NCI-H146 treated with DMSO at 0.1 percent for 48 hours (cell line): Measurements from ENCODE around the gene PRRG2.

Experiments
- DNase-seq: peaks from one replicate; lab custom pipeline; 2025; ENCODE audit not compliant: unreplicated experiment; lab: John Stamatoyannopoulos, UW

PRRG2 gene

DNA sequence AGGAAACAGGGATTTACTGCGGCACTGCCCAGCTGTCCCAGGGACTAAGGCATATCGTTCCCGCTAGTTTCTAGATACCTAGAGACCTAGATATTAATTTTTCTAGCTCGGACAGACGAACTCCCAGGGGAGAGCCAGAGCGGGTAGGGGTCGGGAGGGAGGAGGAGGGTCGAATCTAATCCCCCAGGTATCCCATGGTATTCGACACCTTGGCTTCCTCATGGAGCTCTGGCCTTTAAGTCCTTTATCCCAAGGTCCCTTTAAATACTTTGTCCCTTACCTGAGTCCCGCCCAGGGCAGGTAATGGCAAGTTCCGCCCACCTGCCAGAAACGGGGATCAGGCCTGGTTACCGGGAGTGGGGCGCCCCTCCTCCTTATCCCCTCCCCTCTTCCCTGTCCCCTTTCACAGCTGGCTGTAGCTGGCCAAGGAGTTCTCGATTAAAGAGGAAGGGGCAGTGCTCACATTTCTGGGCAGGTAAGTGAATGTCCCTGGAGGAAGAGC lies at the start of gene PRRG2:
PRRG2 (plus strand) TSS at position 310 of the 502 bp plus-strand sequence. CDS start 1,904 bp downstream, outside the sequence.
- DNase-seq, result no peak

DNA sequence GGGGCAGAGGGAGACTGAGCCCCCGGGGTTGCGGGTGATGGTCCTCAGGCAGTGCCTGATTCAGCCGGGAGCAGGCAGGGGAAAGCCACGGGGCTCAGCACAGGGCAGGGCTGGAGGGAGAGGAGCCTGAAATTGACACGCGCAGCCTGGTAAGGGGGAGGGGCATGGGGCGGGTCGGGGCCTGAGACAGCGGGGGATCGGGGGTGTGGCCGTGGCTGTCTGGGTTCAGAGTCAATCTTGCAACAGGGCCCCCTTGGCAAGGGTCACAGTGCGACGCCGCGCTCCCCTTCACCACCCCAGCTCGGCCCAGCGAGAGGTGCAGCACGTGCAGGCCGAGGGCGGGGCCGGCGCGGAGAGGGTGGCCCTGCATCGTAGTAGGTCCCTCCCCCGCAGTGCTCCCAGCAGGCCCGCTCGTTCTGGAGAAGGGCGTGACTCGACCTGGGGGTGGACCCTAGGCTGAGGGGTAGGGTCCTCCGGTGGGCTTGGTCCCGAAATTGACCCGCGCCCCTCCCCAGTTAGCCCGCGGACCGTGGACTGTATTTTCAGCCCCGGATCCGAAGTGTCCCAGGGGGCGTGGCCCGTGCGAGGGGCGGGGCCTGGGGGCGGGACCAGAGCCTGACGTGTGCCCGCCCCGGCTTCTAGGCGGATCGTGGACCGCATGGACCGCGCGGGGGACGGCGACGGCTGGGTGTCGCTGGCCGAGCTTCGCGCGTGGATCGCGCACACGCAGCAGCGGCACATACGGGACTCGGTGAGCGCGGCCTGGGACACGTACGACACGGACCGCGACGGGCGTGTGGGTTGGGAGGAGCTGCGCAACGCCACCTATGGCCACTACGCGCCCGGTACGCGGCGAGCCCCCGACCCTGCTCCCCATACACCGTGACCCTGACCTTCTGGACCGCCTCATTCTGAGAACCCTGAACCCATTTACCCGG lies 47.3 kb upstream of the PRRG2 start:
- DNase-seq, result peak; percentile 58

DNA sequence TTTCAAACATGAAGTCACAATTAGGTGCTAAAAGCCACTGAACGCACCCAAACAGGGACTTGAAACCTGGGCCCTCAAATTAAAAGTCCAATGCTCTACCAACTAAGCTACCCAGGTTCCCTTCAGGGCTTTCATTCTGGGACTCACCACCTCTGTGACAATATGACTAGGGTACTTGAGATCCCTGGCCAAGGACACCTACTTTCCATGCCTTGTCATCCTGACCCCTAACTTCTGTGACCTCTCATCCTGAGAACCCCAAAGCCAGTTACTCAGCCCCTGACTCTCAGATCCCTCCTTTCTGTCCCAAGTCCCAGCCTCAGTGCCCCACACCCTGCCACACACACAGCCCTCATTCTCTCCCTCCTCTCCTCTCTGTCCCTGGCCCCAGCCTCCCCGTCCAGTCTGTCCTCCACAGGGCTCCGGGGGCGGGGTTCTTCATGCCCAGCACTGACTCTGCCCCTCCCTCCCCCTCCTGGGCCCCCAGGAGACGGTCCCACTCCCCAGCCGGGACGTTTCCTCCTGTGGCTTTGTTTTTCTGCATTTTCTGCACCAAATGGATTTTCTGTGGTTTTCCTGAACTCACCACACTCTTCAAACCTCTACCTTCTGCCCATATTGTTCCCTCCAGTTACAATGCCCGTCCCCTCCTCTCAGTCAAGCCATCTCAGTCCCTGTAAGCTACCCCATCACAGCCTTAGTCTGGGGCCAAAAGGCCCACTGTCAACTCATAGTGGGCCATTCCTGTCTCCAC lies 46.3 kb upstream of the PRRG2 start:
- DNase-seq, result no peak

DNA sequence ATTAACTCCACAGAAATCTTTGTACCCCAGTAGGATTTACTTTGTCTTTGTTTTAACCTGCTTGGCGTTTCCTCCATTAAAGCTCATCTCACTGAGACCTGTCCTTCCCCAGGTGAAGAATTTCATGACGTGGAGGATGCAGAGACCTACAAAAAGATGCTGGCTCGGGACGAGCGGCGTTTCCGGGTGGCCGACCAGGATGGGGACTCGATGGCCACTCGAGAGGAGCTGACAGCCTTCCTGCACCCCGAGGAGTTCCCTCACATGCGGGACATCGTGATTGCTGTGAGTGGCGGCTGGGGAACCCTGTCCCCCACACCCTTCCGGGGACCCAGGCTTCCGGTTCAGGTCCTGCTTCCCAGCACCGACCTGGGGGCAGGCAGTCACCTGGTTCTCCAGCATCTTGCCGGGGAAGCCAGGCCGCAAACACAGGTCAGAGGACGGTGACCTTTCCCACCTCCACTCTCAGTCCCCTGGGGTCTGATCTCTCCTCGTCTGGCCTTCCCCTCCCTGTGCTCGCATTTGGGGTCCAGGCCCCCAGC lies 44.1 kb upstream of the PRRG2 start:
- no peak for DNase-seq

DNA sequence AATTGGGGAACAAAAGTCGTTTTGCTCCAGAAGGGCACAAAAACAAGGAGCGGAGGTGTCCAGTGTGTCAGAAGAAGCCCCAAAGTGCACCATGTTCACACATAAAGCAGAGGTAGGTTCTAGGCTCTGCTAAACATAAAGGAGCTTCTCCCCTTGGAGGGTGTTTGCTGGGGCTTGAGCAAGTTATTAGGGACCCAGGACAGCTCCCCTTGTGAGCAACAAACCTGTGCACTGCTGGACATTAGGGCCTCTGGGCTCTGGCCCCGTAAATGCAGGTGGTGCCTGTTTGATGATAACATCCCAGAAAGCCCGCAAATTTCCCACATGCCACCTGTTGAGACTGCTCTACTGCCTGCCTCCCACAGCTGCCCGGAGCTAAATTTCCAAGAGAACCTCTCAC lies 42.5 kb upstream of the PRRG2 start:
- no peak for DNase-seq

DNA sequence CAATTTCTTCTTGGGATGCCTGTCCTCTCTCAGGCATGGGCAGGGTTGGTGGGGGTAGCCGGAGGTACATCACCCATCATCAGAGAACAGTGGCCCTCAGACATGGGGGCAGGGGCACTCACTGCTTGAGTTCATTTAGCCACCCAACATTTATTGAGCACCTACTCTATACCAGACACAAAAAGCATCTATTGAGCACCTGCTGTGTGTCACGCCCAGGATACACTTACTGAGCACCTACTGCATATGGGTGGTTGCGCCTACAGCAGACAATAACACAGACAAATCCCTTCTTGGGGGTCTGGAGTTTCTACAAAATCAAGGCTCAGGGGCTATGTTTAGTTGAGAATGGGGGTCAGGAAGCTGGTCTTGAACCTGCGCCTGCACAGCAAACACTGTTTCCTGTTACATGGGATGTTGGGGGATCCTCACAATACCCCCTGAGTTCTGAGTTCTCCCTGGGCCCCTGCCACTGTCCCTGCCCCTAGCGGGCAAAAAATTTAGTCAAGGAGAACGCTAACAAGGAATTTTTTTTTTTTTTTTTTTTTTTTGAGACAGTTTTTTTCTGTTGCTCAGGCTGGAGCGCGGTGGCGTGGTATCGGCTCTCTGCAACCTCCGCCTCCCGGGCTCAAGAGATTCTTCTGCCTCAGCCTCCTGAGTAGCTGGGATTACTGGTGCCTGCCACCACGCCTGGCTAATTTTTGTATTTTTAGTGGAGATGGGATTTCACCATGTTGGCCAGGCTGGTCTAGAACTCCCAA lies 41.7 kb upstream of the PRRG2 start:
- no peak for DNase-seq

DNA sequence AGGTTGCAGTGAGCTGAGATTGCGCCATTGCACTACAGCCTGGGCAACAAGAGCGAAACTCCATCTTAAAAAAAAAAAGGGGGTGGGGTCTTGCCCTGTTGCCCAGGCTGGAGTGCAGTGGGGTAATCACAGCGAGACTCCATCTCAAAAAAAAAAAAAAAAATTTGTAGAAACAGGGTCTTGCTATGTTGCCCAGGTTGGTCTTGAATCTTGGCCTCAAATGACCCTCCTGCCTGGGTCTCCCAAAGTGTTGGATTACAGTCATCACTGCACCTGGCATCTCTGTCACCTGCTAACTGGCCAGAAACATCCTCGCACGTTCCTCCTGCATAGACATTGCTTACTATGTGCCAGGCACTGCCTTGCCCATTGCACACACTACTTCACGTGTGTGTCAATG lies 39.2 kb upstream of the PRRG2 start:
- DNase-seq, result no peak

DNA sequence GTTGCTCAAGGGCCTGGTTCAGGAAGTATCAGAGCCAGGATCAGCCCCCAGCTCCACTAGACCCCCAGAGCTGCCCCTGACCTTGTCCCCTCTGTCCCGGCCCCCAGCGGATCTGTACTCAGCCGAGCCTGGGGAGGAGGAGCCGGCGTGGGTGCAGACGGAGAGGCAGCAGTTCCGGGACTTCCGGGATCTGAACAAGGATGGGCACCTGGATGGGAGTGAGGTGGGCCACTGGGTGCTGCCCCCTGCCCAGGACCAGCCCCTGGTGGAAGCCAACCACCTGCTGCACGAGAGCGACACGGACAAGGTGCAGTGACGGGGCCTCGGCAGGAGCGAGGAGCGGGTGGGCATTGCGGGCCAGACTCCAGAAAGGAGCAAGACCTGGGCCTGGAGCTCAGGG lies 38.7 kb upstream of the PRRG2 start:
- DNase-seq, result no peak

DNA sequence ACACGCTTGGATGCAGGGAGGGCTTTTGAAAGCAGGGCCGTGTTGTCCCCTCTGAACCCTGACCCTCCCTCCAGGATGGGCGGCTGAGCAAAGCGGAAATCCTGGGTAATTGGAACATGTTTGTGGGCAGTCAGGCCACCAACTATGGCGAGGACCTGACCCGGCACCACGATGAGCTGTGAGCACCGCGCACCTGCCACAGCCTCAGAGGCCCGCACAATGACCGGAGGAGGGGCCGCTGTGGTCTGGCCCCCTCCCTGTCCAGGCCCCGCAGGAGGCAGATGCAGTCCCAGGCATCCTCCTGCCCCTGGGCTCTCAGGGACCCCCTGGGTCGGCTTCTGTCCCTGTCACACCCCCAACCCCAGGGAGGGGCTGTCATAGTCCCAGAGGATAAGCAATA lies 38.1 kb upstream of the PRRG2 start:
- no peak for DNase-seq

DNA sequence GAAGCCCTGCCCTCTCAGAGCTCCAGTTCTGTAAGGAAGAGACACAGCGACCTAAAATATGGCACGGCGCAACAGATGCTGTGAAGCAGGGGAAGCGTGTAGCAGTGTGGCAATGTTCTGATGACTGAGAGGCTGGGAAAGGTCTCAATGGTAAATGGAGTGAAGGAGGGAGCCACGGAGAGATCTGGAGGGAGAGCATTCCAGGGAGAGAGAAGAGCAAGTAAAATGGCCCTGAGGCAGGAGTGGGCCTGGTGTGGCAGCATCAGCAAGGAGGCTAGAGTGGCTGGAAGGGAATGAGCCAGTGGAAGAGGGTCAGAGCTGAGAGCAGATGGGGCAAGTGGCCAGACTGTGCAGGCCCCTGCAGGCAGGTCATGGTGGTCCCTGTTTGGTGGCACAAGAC lies 37.0 kb upstream of the PRRG2 start:
- DNase-seq, result no peak

DNA sequence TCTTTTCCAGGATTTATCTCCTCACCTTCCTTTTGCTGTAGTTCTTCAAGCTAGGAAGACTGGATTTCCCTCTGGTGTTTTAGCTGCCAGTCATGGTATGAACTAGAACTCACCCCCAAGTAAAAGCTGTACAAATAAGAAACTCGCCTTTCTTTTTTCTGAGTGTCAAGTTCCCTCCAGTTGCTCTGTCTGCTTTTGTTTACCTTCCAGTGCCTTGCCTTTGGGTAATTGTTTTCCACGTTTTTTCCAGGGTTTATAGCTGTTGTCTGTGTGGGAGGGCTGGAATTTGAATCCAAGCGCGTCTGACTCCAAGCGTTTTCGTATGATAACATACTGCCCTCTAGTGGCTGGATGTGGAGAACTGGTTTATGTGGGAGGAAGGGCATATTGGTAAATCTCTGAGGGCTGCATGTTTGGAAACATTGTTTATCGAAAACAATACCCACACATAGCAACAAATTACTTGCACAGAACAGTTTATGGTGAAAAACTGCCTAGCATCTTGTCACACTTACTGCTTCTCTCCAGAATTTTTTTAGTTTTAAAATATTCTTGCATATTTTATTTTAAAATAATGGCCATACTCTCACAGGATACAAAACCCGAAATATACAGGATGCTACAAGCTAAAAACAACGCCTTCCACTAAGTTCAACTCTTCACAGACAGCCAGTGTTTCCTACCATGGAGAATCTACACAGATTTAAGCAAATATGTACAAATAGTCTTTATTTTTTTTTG lies 34.1 kb upstream of the PRRG2 start:
- DNase-seq, result peak; percentile 91

DNA sequence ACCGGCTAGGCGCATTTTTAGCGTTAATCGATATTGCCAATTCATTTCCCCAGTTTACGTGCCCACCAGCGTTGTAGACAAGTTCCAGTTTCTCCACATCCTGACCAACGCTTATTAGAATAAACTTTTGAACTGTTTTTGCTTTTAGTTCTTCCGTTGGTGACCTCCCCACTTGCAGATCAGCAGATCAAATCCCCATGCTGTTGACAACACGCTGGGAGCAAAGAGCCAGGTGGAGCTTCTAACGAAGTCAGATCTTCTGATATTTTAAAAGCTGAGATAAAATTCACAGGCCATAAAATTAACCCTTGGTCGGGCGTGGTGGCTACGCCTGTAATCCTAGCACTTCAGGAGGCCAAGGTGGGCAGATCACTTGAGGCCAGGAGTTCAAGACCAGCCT lies 32.1 kb upstream of the PRRG2 start:
- DNase-seq, result no peak

DNA sequence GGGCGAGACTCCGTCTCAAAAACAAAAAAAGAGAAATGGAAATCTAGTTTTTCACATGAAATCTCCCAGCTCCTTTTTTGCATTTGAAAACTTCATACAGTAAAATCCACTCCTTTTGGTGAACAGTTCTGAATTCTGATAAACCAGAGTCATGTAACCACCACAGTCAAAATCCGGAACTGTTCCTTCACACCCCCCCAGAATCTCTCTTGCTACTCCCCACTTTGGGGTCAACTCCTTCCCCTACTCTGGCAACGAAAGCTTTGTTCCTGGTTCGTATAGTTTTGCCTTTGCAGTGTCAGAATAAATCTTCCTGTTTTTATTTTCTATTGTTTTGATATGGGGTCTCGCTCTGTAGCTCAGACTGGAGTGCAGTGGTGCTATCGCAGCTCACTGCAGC lies 29.6 kb upstream of the PRRG2 start:
- no peak for DNase-seq

DNA sequence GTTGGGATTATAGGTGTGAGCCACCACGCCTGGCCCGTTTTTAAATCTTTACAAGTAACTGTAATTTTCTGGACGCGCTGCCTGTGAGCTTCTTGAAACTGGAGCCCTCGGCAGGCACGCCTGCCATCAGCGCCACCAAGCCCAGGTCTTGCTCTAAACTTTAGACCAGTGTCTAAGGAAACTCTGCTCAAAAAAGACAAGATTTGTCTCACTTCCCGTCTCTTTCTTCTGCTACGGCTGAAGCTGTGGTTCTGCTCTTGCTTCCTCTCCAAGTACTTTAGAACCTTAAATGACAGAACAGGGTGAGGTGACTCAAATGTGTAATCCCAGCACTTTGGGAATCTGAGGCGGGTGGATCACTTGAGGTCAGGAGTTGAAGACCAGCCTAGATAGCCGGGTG lies 28.4 kb upstream of the PRRG2 start:
- no peak for DNase-seq

DNA sequence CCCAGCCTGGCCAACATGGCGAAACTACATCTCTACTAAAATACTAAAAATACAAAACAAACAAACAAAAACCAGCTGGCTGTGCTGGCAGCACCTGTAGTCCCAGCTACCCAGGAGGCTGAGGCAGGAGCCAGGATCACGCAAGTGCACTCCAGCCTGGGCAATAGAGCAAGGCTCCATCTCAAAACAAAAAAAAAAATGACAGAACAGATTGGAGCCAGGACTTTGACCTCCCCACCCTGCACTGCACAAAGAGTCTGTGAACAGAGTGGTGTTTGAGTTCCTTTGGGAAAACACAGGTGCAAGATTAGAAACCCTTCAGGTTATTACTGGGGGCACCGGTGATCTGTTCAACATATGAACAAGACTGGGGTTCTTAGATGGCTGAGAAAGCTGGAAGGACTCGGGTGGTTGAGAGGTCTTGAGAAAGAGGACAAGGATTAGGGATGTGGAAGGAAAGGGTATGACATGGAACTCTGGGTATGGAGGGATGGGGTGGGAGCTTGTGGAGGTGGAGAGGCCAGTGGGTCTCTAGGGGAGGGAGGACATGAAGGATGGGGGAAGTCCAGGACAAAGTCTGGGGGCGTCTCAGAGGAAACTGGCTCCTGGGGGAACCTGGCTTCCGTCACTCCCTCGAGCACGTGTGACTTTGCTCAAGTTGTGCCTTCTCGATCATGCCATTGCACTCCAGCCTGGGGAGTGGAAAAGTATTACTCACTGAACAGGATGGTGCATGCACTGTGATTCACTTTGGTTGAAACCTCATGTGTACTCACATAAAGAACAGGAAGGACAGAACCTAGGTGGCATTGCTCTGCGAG lies 27.5 kb upstream of the PRRG2 start:
- DNase-seq, result no peak

DNA sequence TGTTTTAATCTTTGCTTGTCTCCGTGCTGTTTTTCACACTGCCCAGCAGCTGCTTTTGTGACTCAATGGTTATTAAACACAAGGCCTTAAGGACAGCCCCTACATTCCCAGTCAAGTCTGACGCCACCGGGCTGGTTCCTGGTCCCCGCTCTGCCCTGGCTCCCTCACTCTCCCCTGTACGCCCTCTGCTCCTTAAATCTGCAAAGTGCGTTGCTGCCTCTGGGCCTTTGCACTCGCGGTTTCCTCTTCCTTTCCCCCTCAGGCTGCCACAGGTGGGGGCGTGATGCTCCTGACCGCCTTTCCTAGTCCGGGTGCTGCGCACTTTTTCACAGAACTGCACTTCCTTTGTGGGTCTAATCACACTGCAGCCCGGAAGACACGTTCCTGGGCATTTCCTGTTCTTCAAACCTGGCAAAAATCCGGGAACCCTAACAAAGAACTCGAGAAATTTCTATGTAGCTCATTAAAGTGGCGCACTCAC lies 26.4 kb upstream of the PRRG2 start:
- DNase-seq, result no peak

DNA sequence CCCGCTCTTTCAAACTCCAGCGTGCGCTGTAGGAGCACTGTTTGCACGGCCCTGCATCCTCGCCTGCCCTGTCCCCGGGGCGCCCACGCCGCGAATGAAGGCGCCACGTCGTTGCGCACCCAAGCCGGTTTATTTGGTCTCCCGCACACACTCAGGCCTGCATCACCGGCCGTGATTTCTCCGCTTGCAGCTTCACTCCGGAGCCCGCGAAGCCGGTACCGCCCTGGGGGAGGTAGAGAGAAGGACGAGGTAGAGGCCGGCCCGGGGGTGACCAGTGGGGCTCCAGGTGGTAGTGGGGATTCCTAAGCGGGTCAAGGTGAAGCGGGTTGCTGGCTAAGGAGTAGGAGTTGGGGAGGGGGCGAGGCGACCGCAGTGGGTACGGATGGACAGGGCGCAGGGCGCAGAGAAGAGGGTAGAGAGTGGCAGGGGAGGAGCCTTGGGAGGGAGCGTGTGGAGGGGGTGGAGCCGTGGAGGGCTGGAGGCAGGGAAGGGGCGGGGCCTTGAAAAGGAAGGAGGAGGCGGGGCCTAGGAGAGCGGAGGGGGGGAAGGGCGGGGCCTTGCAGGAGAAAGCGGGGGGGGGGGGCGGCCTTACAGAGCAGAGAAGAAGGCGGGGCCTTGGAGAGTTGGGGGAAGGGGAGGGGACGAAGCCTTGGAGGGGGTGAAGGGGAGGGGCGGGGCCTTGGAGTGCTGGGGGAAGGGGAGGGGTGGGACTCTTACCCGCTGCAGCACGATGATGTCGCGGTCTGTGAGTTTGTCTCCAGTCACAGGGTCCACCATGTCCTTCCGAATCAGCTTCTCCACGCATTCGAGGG lies 25.3 kb upstream of the PRRG2 start:
- no peak for DNase-seq
